WTC11 (cell line): ENCODE data around the gene EDDM13.

Source experiments
- CREB1 ChIP-seq: sonication (generic); formaldehyde crosslinking; IDR thresholded peaks from 2 replicates; pipeline ENCODE4 v1.8.0; 2023; ENCODE audit warnings: mild to moderate bottlenecking, missing genetic modification reagents
- EMX1 ChIP-seq: fragments of 250-450 bp; sonication (Bioruptor Pico); IDR thresholded peaks from 2 replicates; pipeline ENCODE4 v1.8.0; 2021; ENCODE audit warnings: mild to moderate bottlenecking
- FOXK1 ChIP-seq: sonication (generic); formaldehyde crosslinking; IDR thresholded peaks from 2 replicates; pipeline ENCODE4 v1.8.0; 2022; ENCODE audit warnings: mild to moderate bottlenecking, moderate library complexity, missing genetic modification reagents
- FOXP1 ChIP-seq: sonication (generic); formaldehyde crosslinking; IDR thresholded peaks from 2 replicates; pipeline ENCODE4 v1.8.0; 2022; ENCODE audit warnings: missing genetic modification reagents, mild to moderate bottlenecking, moderate library complexity, borderline replicate concordance
- IRF2 ChIP-seq: sonication (generic); formaldehyde crosslinking; IDR thresholded peaks from 2 replicates; pipeline ENCODE4 v1.8.0; 2022; ENCODE audit warnings: low read depth, missing genetic modification reagents, borderline replicate concordance
- PRDM15 ChIP-seq: sonication (generic); formaldehyde crosslinking; IDR thresholded peaks from 2 replicates; pipeline ENCODE4 v1.8.0; 2022; ENCODE audit warnings: missing genetic modification reagents
- PREB ChIP-seq: sonication (generic); formaldehyde crosslinking; IDR thresholded peaks from 2 replicates; pipeline ENCODE4 v1.8.1; 2022; ENCODE audit warnings: mild to moderate bottlenecking, missing genetic modification reagents, moderate library complexity, borderline replicate concordance
- TEAD4 ChIP-seq: sonication (generic); formaldehyde crosslinking; IDR thresholded peaks from 2 replicates; pipeline ENCODE4 v1.8.0; 2022; ENCODE audit warnings: mild to moderate bottlenecking, missing genetic modification reagents
- ZBTB21 ChIP-seq: sonication (generic); formaldehyde crosslinking; IDR thresholded peaks from 2 replicates; pipeline ENCODE4 v1.8.1; 2023; ENCODE audit warnings: mild to moderate bottlenecking, missing genetic modification reagents, borderline replicate concordance
- ZNF416 ChIP-seq: fragments of 250-450 bp; sonication (Bioruptor Pico); IDR thresholded peaks from 2 replicates; pipeline ENCODE4 v1.9.0; 2021; ENCODE audit warnings: mild to moderate bottlenecking, inconsistent platforms
- TF ChIP-seq, protein P1 (sequence below): fragments of 200-600 bp; IDR thresholded peaks from 2 replicates; pipeline ENCODE4 v1.8.0; 2022; ENCODE audit warnings: antibody characterized with exemption
- TF ChIP-seq, protein P2 (sequence below): sonication (generic); formaldehyde crosslinking; IDR thresholded peaks from 2 replicates; pipeline ENCODE4 v1.8.0; 2022; ENCODE audit warnings: mild to moderate bottlenecking, missing genetic modification reagents

GRCh38 chr19:56308792-56309191 is 36.2 kb downstream of the EDDM13 start:
- TF ChIP-seq ZBTB21 (CRISPR knock-in tag) (no peak), FOXP1 (no peak), PREB (no peak), FOXK1 (CRISPR knock-in tag) (no peak), IRF2 (CRISPR knock-in tag) (no peak), CREB1 (CRISPR knock-in tag) (no peak), PRDM15 (CRISPR knock-in tag) (no peak), ZNF416 (CRISPR knock-in tag) (no peak), TEAD4 (CRISPR knock-in tag) (no peak), EMX1 (CRISPR knock-in tag) (no peak)
- TF ChIP-seq, protein P1, sequence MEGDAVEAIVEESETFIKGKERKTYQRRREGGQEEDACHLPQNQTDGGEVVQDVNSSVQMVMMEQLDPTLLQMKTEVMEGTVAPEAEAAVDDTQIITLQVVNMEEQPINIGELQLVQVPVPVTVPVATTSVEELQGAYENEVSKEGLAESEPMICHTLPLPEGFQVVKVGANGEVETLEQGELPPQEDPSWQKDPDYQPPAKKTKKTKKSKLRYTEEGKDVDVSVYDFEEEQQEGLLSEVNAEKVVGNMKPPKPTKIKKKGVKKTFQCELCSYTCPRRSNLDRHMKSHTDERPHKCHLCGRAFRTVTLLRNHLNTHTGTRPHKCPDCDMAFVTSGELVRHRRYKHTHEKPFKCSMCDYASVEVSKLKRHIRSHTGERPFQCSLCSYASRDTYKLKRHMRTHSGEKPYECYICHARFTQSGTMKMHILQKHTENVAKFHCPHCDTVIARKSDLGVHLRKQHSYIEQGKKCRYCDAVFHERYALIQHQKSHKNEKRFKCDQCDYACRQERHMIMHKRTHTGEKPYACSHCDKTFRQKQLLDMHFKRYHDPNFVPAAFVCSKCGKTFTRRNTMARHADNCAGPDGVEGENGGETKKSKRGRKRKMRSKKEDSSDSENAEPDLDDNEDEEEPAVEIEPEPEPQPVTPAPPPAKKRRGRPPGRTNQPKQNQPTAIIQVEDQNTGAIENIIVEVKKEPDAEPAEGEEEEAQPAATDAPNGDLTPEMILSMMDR, result no peak
- TF ChIP-seq, protein P2, sequence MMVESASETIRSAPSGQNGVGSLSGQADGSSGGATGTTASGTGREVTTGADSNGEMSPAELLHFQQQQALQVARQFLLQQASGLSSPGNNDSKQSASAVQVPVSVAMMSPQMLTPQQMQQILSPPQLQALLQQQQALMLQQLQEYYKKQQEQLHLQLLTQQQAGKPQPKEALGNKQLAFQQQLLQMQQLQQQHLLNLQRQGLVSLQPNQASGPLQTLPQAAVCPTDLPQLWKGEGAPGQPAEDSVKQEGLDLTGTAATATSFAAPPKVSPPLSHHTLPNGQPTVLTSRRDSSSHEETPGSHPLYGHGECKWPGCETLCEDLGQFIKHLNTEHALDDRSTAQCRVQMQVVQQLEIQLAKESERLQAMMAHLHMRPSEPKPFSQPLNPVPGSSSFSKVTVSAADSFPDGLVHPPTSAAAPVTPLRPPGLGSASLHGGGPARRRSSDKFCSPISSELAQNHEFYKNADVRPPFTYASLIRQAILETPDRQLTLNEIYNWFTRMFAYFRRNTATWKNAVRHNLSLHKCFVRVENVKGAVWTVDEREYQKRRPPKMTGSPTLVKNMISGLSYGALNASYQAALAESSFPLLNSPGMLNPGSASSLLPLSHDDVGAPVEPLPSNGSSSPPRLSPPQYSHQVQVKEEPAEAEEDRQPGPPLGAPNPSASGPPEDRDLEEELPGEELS (CRISPR knock-in tag), result no peak
